Trophoblast cell (in vitro differentiated cells and primary cell): ENCODE data around the gene TNS3.
A peak's percentile ranks its signal among the peaks of the same experiment; 100 is the strongest.

Experiments used
- DNase-seq, 2 donors: peaks; one replicate each; pipeline ENCODE4 v3.0.0-alpha.2; 2016
- H2AFZ ChIP-seq: 2 replicates; pipeline ENCODE4 v1.6.1; 2013; ENCODE audit warnings: low read length, moderate library complexity, mild to moderate bottlenecking; ENCODE audit not compliant: insufficient read depth, poor library complexity
- H2AK5ac ChIP-seq: 2 replicates; pipeline ENCODE4 v1.6.1; 2013; ENCODE audit warnings: mild to moderate bottlenecking, low read length
- H2BK120ac ChIP-seq: 2 replicates; pipeline ENCODE4 v1.6.1; 2013; ENCODE audit warnings: low read length, mild to moderate bottlenecking, moderate library complexity; ENCODE audit not compliant: insufficient read depth, poor library complexity
- H2BK12ac ChIP-seq: 2 replicates; pipeline ENCODE4 v1.6.1; 2013; ENCODE audit warnings: mild to moderate bottlenecking, low read length, moderate library complexity
- H2BK5ac ChIP-seq: 2 replicates; pipeline ENCODE4 v1.6.1; 2013; ENCODE audit warnings: low read length, low read depth, moderate library complexity, mild to moderate bottlenecking; ENCODE audit not compliant: poor library complexity
- H3K14ac ChIP-seq: 2 replicates; pipeline ENCODE4 v1.6.1; 2013; ENCODE audit warnings: mild to moderate bottlenecking, low read length
- H3K18ac ChIP-seq: 2 replicates; pipeline ENCODE4 v1.6.1; 2013; ENCODE audit warnings: mild to moderate bottlenecking, low read length
- H3K23ac ChIP-seq: 2 replicates; pipeline ENCODE4 v1.6.1; 2013; ENCODE audit warnings: low read length
- H3K27ac ChIP-seq: 2 replicates; pipeline ENCODE4 v1.5.1; 2013; ENCODE audit warnings: low read depth, mild to moderate bottlenecking, inconsistent platforms, low read length, moderate library complexity
- H3K27me3 ChIP-seq: 2 replicates; pipeline ENCODE4 v1.6.1; 2013; ENCODE audit warnings: inconsistent platforms, mild to moderate bottlenecking, low read length, moderate library complexity; ENCODE audit not compliant: insufficient read depth
- H3K36me3 ChIP-seq, 2 experiments: 1 replicate in 1 of 2; 2 replicates in 1 of 2; pipeline ENCODE4 v1.6.1; 2013; ENCODE audit warnings: low read length in 2 of 2, mild to moderate bottlenecking in 2 of 2, moderate library complexity in 1 of 2; ENCODE audit not compliant: insufficient read depth in 2 of 2, control insufficient read depth in 1 of 2
- H3K4ac ChIP-seq: 2 replicates; pipeline ENCODE4 v1.6.1; 2013; ENCODE audit warnings: low read depth, mild to moderate bottlenecking, low read length, moderate library complexity
- H3K4me1 ChIP-seq, 2 experiments: 1 replicate in 1 of 2; 2 replicates in 1 of 2; pipeline ENCODE4 v1.6.1; 2013; ENCODE audit warnings: low read length in 2 of 2, mild to moderate bottlenecking in 2 of 2, moderate library complexity in 1 of 2; ENCODE audit not compliant: insufficient read depth in 2 of 2, control insufficient read depth in 1 of 2
- H3K4me2 ChIP-seq: 2 replicates; pipeline ENCODE4 v1.6.1; 2013; ENCODE audit warnings: inconsistent platforms, mild to moderate bottlenecking, low read length, moderate library complexity
- H3K4me3 ChIP-seq: 2 replicates; pipeline ENCODE4 v1.5.1; 2013; ENCODE audit warnings: mild to moderate bottlenecking, low read depth, low read length, inconsistent platforms
- H3K79me1 ChIP-seq: one replicate; pipeline ENCODE4 v1.6.1; 2013; ENCODE audit warnings: low read length
- H3K79me2 ChIP-seq: 2 replicates; pipeline ENCODE4 v1.6.1; 2013; ENCODE audit warnings: low read length, mild to moderate bottlenecking; ENCODE audit not compliant: control insufficient read depth, insufficient read depth, poor library complexity
- H3K9ac ChIP-seq: 2 replicates; pipeline ENCODE4 v1.6.1; 2013; ENCODE audit warnings: mild to moderate bottlenecking, low read length
- H3K9me3 ChIP-seq: 2 replicates; pipeline ENCODE4 v1.6.1; 2013; ENCODE audit warnings: low read depth, mild to moderate bottlenecking, control low read depth, inconsistent platforms, low read length; ENCODE audit not compliant: insufficient read depth
- H4K12ac ChIP-seq: 2 replicates; pipeline ENCODE4 v1.6.1; 2013; ENCODE audit warnings: low read depth, mild to moderate bottlenecking, low read length, moderate library complexity
- H4K8ac ChIP-seq: 2 replicates; pipeline ENCODE4 v1.6.1; 2013; ENCODE audit warnings: low read depth, mild to moderate bottlenecking, low read length, moderate library complexity
- H4K91ac ChIP-seq: one replicate; pipeline ENCODE4 v1.6.1; 2013; ENCODE audit warnings: low read depth, mild to moderate bottlenecking, low read length, moderate library complexity
- WGBS: extraction: QIAGEN DNeasy Blood & Tissue Kit; methylation state at CpG from one replicate; pipeline ENCODE4 v1.1.7; 2013; ENCODE audit warnings: missing lambda C conversion rate; ENCODE audit not compliant: insufficient read length, insufficient coverage; ENCODE audit errors: extremely low coverage; 5-methylcytosine and 5-hydroxymethylcytosine counted together

The TNS3 gene

GRCh38 chr7:47448971-47449370, 132.9 kb downstream of the TNS3 start:
- no peaks in the 10 kb centered on the region for H3K27me3 ChIP-seq
- no peak overlapping the region for H3K27ac ChIP-seq
- H4K8ac ChIP-seq = no peak overlapping the region

DNA sequence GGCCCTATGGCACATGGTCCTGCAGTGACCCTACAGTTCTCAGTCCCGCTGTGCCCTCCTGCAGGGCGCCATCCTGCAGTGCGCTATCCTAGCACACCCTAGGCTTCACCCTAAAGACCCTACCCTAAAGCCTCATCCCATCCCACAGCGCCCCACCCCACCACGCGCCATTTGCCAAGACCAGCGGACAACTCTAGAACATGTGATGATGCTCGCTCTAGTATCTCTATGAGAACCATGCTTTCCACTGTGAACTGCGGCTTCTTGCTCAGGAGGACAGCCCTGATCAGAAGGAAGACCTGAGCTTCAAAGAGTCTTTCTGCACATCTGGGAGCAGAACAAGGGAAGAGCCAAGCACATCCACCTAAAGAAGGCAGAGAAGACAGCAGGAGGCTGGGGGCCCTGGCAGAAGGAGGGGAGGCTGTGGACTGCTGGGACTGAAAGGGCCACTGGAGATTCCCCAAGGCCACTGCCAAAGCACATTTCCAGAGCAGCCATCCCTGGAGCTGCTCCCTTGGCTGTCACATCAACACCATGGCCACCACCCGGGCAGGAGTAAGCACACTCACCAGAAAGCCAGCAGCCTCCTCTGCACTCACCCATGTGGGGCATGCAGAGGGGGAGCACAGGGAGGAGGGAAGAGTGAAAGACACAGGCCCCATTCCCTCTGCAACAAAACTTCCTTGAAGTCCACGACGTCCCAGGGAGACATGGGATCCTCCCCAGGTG, 134.1 kb downstream of the TNS3 start:
- no peaks in the 10 kb centered on the region for H3K9me3 ChIP-seq
- peak overlapping the region; percentile 40 for H3K18ac ChIP-seq
- peaks cover 9% of the 10 kb centered on the region for H3K79me2 ChIP-seq
- peaks cover 16 to 18% of the 10 kb centered on the region in 2 experiments for H3K4me1 ChIP-seq
- no peak overlapping the region for H3K4me3 ChIP-seq
- no peak overlapping the region for H4K12ac ChIP-seq
- H3K27me3 ChIP-seq = no peaks in the 10 kb centered on the region
- H3K4me2 ChIP-seq = no peak overlapping the region
- DNase-seq = no peak
- WGBS = no CpG with 5 or more reads among the region's 12 CpGs
- H3K14ac ChIP-seq = no peak overlapping the region
- H4K91ac ChIP-seq = peak overlapping the region; percentile 25
- no peak overlapping the region for H3K27ac ChIP-seq
- no peak overlapping the region for H2BK5ac ChIP-seq
- peaks cover 18 to 36% of the 10 kb centered on the region in 2 experiments for H3K36me3 ChIP-seq
- H3K4ac ChIP-seq = peak overlapping the region; percentile 38
- peaks cover 7% of the 10 kb centered on the region for H3K79me1 ChIP-seq
- H2BK120ac ChIP-seq = peak overlapping the region; percentile 5
- peak overlapping the region; percentile 6 for H4K8ac ChIP-seq
- H2BK12ac ChIP-seq = peak overlapping the region; percentile 0
- H2AFZ ChIP-seq = peak overlapping the region; percentile 32
- no peak overlapping the region for H3K23ac ChIP-seq
- no peak overlapping the region for H2AK5ac ChIP-seq
- no peak overlapping the region for H3K9ac ChIP-seq

More at GRCh38 chr7:47448971-47449370, 132.9 kb downstream of the TNS3 start:
- WGBS = no CpG with 5 or more reads among the region's 9 CpGs
- no peak overlapping the region for H4K12ac ChIP-seq
- no peak overlapping the region for H2BK5ac ChIP-seq
- H3K4me3 ChIP-seq = no peak overlapping the region
- no peak overlapping the region for H3K9ac ChIP-seq
- no peak overlapping the region for H2BK120ac ChIP-seq
- H3K18ac ChIP-seq = peak overlapping the region; percentile 74
- peak overlapping the region; percentile 9 for H3K4ac ChIP-seq
- no peak overlapping the region for H3K14ac ChIP-seq
- H3K4me1 ChIP-seq = peaks cover 21 to 22% of the 10 kb centered on the region in 2 experiments
- H3K23ac ChIP-seq = no peak overlapping the region
- H2BK12ac ChIP-seq = no peak overlapping the region
- H3K9me3 ChIP-seq = no peaks in the 10 kb centered on the region
- no peak overlapping the region for H2AK5ac ChIP-seq
- no peak for DNase-seq
- H3K79me2 ChIP-seq = peaks cover 11% of the 10 kb centered on the region
- no peak overlapping the region for H3K4me2 ChIP-seq
- H3K36me3 ChIP-seq = peaks cover 22 to 39% of the 10 kb centered on the region in 2 experiments
- peaks cover 13% of the 10 kb centered on the region for H3K79me1 ChIP-seq
- H4K91ac ChIP-seq = no peak overlapping the region
- H2AFZ ChIP-seq = no peak overlapping the region

DNA sequence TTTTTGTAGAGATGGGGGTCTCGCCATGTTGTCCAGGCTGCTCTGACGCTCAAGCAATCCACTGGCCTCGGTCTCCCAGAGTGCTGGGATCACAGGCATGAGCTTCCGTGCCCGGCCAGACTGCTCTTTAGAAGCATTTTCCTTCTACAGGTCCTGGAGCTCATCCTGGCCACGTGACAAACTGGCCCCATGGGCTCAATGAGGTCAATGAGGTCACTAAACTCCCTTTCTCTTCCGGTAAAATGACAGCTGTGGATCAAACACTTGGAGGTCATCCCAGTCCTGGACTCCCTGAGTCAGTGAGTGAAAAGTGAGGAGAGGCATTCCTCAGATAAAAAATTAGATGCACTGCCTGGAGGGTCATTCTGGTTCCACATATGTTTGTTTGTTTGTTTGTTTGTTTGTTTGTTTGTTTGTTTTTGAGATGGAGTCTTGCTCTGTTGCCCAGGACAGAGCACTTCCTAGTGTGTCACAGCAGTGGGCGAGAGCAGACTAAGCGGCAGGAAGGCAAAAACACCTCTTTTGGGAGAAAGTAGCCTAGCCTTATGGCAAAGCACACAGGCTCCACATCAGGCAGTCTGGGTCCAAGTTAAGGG, 134.9 kb downstream of the TNS3 start:
- H2BK5ac ChIP-seq = no peak overlapping the region
- H3K18ac ChIP-seq = peak overlapping the region; percentile 40
- WGBS = no CpG with 5 or more reads among the region's 9 CpGs
- H3K4ac ChIP-seq = peak overlapping the region; percentile 46
- H2BK12ac ChIP-seq = peak overlapping the region; percentile 0
- H4K8ac ChIP-seq = peak overlapping the region; percentile 12
- no peak overlapping the region for H3K4me3 ChIP-seq
- peaks cover 12% of the 10 kb centered on the region for H3K79me2 ChIP-seq
- peak overlapping the region; percentile 32 for H2AFZ ChIP-seq
- H2BK120ac ChIP-seq = no peak overlapping the region
- no peak overlapping the region for H3K27ac ChIP-seq
- peaks cover 7% of the 10 kb centered on the region for H3K79me1 ChIP-seq
- H3K9me3 ChIP-seq = no peaks in the 10 kb centered on the region
- no peak overlapping the region for H3K4me2 ChIP-seq
- peaks cover 14 to 32% of the 10 kb centered on the region in 2 experiments for H3K36me3 ChIP-seq
- no peak overlapping the region for H3K23ac ChIP-seq
- H3K4me1 ChIP-seq = peaks cover 20% of the 10 kb centered on the region in 2 experiments
- DNase-seq = peak in 1 of 2 donors; percentile 38
- peak overlapping the region; percentile 25 for H4K91ac ChIP-seq
- H3K27me3 ChIP-seq = no peaks in the 10 kb centered on the region
- peak overlapping the region; percentile 9 for H2AK5ac ChIP-seq
- H3K9ac ChIP-seq = no peak overlapping the region
- H3K14ac ChIP-seq = no peak overlapping the region
- no peak overlapping the region for H4K12ac ChIP-seq

GRCh38 chr7:47444376-47445098, 137.4 kb downstream of the TNS3 start:
- no peak overlapping the region for H2BK120ac ChIP-seq
- H2BK12ac ChIP-seq = no peak overlapping the region
- peaks cover 32% of the 10 kb centered on the region in 2 experiments for H3K4me1 ChIP-seq
- H2AK5ac ChIP-seq = no peak overlapping the region
- H3K4me3 ChIP-seq = no peak overlapping the region
- no peak overlapping the region for H2AFZ ChIP-seq
- peaks cover 20 to 34% of the 10 kb centered on the region in 2 experiments for H3K36me3 ChIP-seq
- no CpG with 5 or more reads among the region's 14 CpGs for WGBS
- H3K4me2 ChIP-seq = no peak overlapping the region
- H3K27ac ChIP-seq = no peak overlapping the region
- peaks cover 12% of the 10 kb centered on the region for H3K79me2 ChIP-seq
- H3K14ac ChIP-seq = peak overlapping the region; percentile 14
- no peak overlapping the region for H3K23ac ChIP-seq
- no peak overlapping the region for H3K9ac ChIP-seq
- no peaks in the 10 kb centered on the region for H3K27me3 ChIP-seq
- H4K12ac ChIP-seq = no peak overlapping the region
- no peak overlapping the region for H4K8ac ChIP-seq
- peaks cover 12% of the 10 kb centered on the region for H3K79me1 ChIP-seq
- peak overlapping the region; percentile 2 for H3K18ac ChIP-seq
- H3K4ac ChIP-seq = peak overlapping the region; percentile 45
- DNase-seq = peak in 1 of 2 donors; percentile 55
- no peak overlapping the region for H4K91ac ChIP-seq
- no peaks in the 10 kb centered on the region for H3K9me3 ChIP-seq
- H2BK5ac ChIP-seq = no peak overlapping the region
